ENCODE measurements around the gene TRPV2. TPM values are rescaled to one million over a fixed set of nuclear protein-coding genes. Genes with fewer than 3 reads are reported as not detected.

The TRPV2 gene
- total and polyA plus RNA-seq, 7 experiments from 2014 or later, result 66.8 to 141 (median 80.0) TPM

- intact Hi-C loops (cut with micrococcal nuclease), result no loop called here
- ATAC-seq (no peak), DNase-seq (peak in 1 of 9 donors; percentile 4)
- Mint-ChIP-seq H3K27ac (no peak overlapping the region), H3K4me1 (peaks cover 24 to 51% (median 37%) of the 10 kb centered on the region in 7 donors), H3K36me3 (peaks cover 0 to 42% (median 19%) of the 10 kb centered on the region in 5 donors), H3K4me3 (no peak overlapping the region), H3K27me3 (no peaks in the 10 kb centered on the region), H3K9me3 (no peaks in the 10 kb centered on the region)
- H3K4me1 ChIP-seq (ENCODE audit: control insufficient read depth in 2 of 2, insufficient read depth in 2 of 2, low read length in 2 of 2), result peaks cover 21 to 35% of the 10 kb centered on the region in 2 donors
- no peak overlapping the region for H3K27ac ChIP-seq (ENCODE audit: low read depth, low read length)
- peaks cover 0 to 86% (median 15%) of the 10 kb centered on the region in 3 experiments for H3K36me3 ChIP-seq (ENCODE audit: control insufficient read depth in 2 of 3, insufficient read depth in 3 of 3, low read length in 3 of 3)
- H3K4me3 ChIP-seq (ENCODE audit: low read length), result no peak overlapping the region
- ChIA-PET CTCF (interaction anchor here (0.6 kb wide), 1 partner anchor 321 kb away, joined by 3 read pairs; no protein-coding TSS in a partner anchor), POLR2A (no interaction called here)
- no peaks in the 10 kb centered on the region for H3K27me3 ChIP-seq (ENCODE audit: control insufficient read depth in 2 of 2, insufficient read depth in 2 of 2, low read length in 2 of 2)
- no peaks in the 10 kb centered on the region for H3K9me3 ChIP-seq (ENCODE audit: control insufficient read depth in 2 of 3, low read length in 3 of 3)
Measured at GRCh38 chr17:16444258-16444886, 29.0 kb downstream of the TRPV2 start.

GRCh38 chr17:16446338-16446983 lies 31.1 kb downstream of the TRPV2 start:
- peaks cover 0 to 74% (median 10%) of the 10 kb centered on the region in 3 experiments for H3K36me3 ChIP-seq (ENCODE audit: control insufficient read depth in 2 of 3, insufficient read depth in 3 of 3, low read length in 3 of 3)
- H3K9me3 ChIP-seq (ENCODE audit: control insufficient read depth in 2 of 3, low read length in 3 of 3), result no peaks in the 10 kb centered on the region
- H3K27me3 ChIP-seq (ENCODE audit: control insufficient read depth in 2 of 2, insufficient read depth in 2 of 2, low read length in 2 of 2), result no peaks in the 10 kb centered on the region
- H3K27ac ChIP-seq (ENCODE audit: low read depth, low read length), result no peak overlapping the region
- H3K4me3 ChIP-seq (ENCODE audit: low read length), result no peak overlapping the region
- no peak for ATAC-seq
- peak in 1 of 9 donors; percentile 7 for DNase-seq
- H3K9me3 Mint-ChIP-seq, result no peaks in the 10 kb centered on the region
- ChIA-PET CTCF (no interaction called here), POLR2A (no interaction called here)
- H3K27ac Mint-ChIP-seq, result peak overlapping the region in 2 of 9 donors; percentile 43 to 76
- no peak overlapping the region for H3K4me3 Mint-ChIP-seq
- peaks cover 15 to 31% (median 20%) of the 10 kb centered on the region in 7 donors for H3K4me1 Mint-ChIP-seq
- peaks cover 0 to 34% (median 19%) of the 10 kb centered on the region in 5 donors for H3K36me3 Mint-ChIP-seq
- H3K27me3 Mint-ChIP-seq, result no peaks in the 10 kb centered on the region
- intact Hi-C loops (cut with micrococcal nuclease), result no loop called here
- peaks cover under 1 to 17% of the 10 kb centered on the region in 2 donors for H3K4me1 ChIP-seq (ENCODE audit: control insufficient read depth in 2 of 2, insufficient read depth in 2 of 2, low read length in 2 of 2)

- H3K27ac ChIP-seq (ENCODE audit: low read depth, low read length), result no peak overlapping the region
- ATAC-seq (no peak), DNase-seq (peak in 1 of 9 donors; percentile 6)
- POLR2A ChIA-PET, result no interaction called here
- Mint-ChIP-seq H3K4me1 (peaks cover 5 to 19% (median 9%) of the 10 kb centered on the region in 7 donors), H3K27ac (peak overlapping the region in 3 of 9 donors; percentile 15 to 50 (median 43)), H3K27me3 (no peaks in the 10 kb centered on the region), H3K36me3 (peaks cover 0 to 21% (median 9%) of the 10 kb centered on the region in 5 donors), H3K4me3 (no peak overlapping the region), H3K9me3 (no peaks in the 10 kb centered on the region)
- no peak overlapping the region for H3K4me3 ChIP-seq (ENCODE audit: low read length)
- H3K27me3 ChIP-seq (ENCODE audit: control insufficient read depth in 2 of 2, insufficient read depth in 2 of 2, low read length in 2 of 2), result no peaks in the 10 kb centered on the region
- H3K9me3 ChIP-seq (ENCODE audit: control insufficient read depth in 2 of 3, low read length in 3 of 3), result no peaks in the 10 kb centered on the region
- intact Hi-C loops (cut with micrococcal nuclease), result no loop called here
- H3K4me1 ChIP-seq (ENCODE audit: control insufficient read depth in 2 of 2, insufficient read depth in 2 of 2, low read length in 2 of 2), result peaks cover 0 to 5% of the 10 kb centered on the region in 2 donors
- peaks cover 0 to 62% (median 0%) of the 10 kb centered on the region in 3 experiments for H3K36me3 ChIP-seq (ENCODE audit: control insufficient read depth in 2 of 3, insufficient read depth in 3 of 3, low read length in 3 of 3)
- CTCF ChIA-PET, result no interaction called here
Measured at GRCh38 chr17:16447676-16448075, 32.3 kb downstream of the TRPV2 start.

- ChIA-PET POLR2A (no interaction called here), CTCF (no interaction called here)
- Mint-ChIP-seq H3K4me3 (no peak overlapping the region), H3K4me1 (peaks cover 0 to 18% (median 9%) of the 10 kb centered on the region in 7 donors), H3K9me3 (peaks cover 0 to 3% (median 0%) of the 10 kb centered on the region in 11 donors), H3K27ac (peak overlapping the region in 2 of 9 donors; percentile 51), H3K27me3 (no peaks in the 10 kb centered on the region), H3K36me3 (peaks cover 0 to 16% (median 9%) of the 10 kb centered on the region in 5 donors)
- Histone ChIP-seq H3K36me3 (ENCODE audit: control insufficient read depth in 2 of 3, insufficient read depth in 3 of 3, low read length in 3 of 3) (peaks cover 0 to 53% (median 0%) of the 10 kb centered on the region in 3 experiments), H3K27me3 (ENCODE audit: control insufficient read depth in 2 of 2, insufficient read depth in 2 of 2, low read length in 2 of 2) (no peaks in the 10 kb centered on the region), H3K27ac (ENCODE audit: low read depth, low read length) (no peak overlapping the region), H3K4me1 (ENCODE audit: control insufficient read depth in 2 of 2, insufficient read depth in 2 of 2, low read length in 2 of 2) (no peaks in the 10 kb centered on the region), H3K9me3 (ENCODE audit: control insufficient read depth in 2 of 3, low read length in 3 of 3) (no peaks in the 10 kb centered on the region), H3K4me3 (ENCODE audit: low read length) (no peak overlapping the region)
- intact Hi-C loops (cut with micrococcal nuclease), result no loop called here
- ATAC-seq (no peak), DNase-seq (no peak)
Measured at GRCh38 chr17:16448490-16448889, 33.1 kb downstream of the TRPV2 start.

- ATAC-seq (no peak), DNase-seq (no peak)
- peaks cover 0 to 16% (median 10%) of the 10 kb centered on the region in 7 donors for H3K4me1 Mint-ChIP-seq
- no peaks in the 10 kb centered on the region for H3K4me1 ChIP-seq (ENCODE audit: control insufficient read depth in 2 of 2, insufficient read depth in 2 of 2, low read length in 2 of 2)
- ChIA-PET CTCF (interaction anchor here (1.1 kb wide), 1 partner anchor 86 kb away, joined by 3 read pairs; no protein-coding TSS in a partner anchor), POLR2A (no interaction called here)
- H3K4me3 ChIP-seq (ENCODE audit: low read length), result no peak overlapping the region
- no peaks in the 10 kb centered on the region for H3K27me3 ChIP-seq (ENCODE audit: control insufficient read depth in 2 of 2, insufficient read depth in 2 of 2, low read length in 2 of 2)
- H3K27ac ChIP-seq (ENCODE audit: low read depth, low read length), result no peak overlapping the region
- peaks cover 0 to 47% (median 0%) of the 10 kb centered on the region in 3 experiments for H3K36me3 ChIP-seq (ENCODE audit: control insufficient read depth in 2 of 3, insufficient read depth in 3 of 3, low read length in 3 of 3)
- H3K36me3 Mint-ChIP-seq, result peaks cover 0 to 14% (median 8%) of the 10 kb centered on the region in 5 donors
- H3K9me3 Mint-ChIP-seq, result peaks cover 0 to 3% (median 0%) of the 10 kb centered on the region in 11 donors
- no peak overlapping the region for H3K4me3 Mint-ChIP-seq
- no peak overlapping the region for H3K27ac Mint-ChIP-seq
- H3K9me3 ChIP-seq (ENCODE audit: control insufficient read depth in 2 of 3, low read length in 3 of 3), result no peaks in the 10 kb centered on the region
- intact Hi-C loops (cut with micrococcal nuclease), result no loop called here
- H3K27me3 Mint-ChIP-seq, result no peaks in the 10 kb centered on the region
Measured at GRCh38 chr17:16449121-16449570, 33.8 kb downstream of the TRPV2 start.

- no peaks in the 10 kb centered on the region for H3K4me1 ChIP-seq (ENCODE audit: control insufficient read depth in 2 of 2, insufficient read depth in 2 of 2, low read length in 2 of 2)
- no peak overlapping the region for H3K27ac ChIP-seq (ENCODE audit: low read depth, low read length)
- H3K4me3 Mint-ChIP-seq, result no peak overlapping the region
- DNase-seq (no peak), ATAC-seq (no peak)
- peaks cover 0 to 13% (median 10%) of the 10 kb centered on the region in 7 donors for H3K4me1 Mint-ChIP-seq
- H3K4me3 ChIP-seq (ENCODE audit: low read length), result no peak overlapping the region
- no peaks in the 10 kb centered on the region for H3K27me3 ChIP-seq (ENCODE audit: control insufficient read depth in 2 of 2, insufficient read depth in 2 of 2, low read length in 2 of 2)
- H3K36me3 ChIP-seq (ENCODE audit: control insufficient read depth in 2 of 3, insufficient read depth in 3 of 3, low read length in 3 of 3), result peaks cover 0 to 40% (median 0%) of the 10 kb centered on the region in 3 experiments
- ChIA-PET POLR2A (no interaction called here), CTCF (interaction anchor here (1.1 to 1.5 kb wide), 2 partner anchors 86 to 137 kb away, joined by 3 to 6 read pairs; no protein-coding TSS in a partner anchor)
- peak overlapping the region in 1 of 9 donors; percentile 71 for H3K27ac Mint-ChIP-seq
- peaks cover 0 to 11% (median 5%) of the 10 kb centered on the region in 5 donors for H3K36me3 Mint-ChIP-seq
- intact Hi-C loops (cut with micrococcal nuclease), result loop anchor here in 1 of 2 donors (5.0 kb wide), 2 partner anchors 63 to 87 kb away; no protein-coding TSS in a partner anchor
- no peaks in the 10 kb centered on the region for H3K9me3 ChIP-seq (ENCODE audit: control insufficient read depth in 2 of 3, low read length in 3 of 3)
- peaks cover 0 to 3% (median 0%) of the 10 kb centered on the region in 11 donors for H3K9me3 Mint-ChIP-seq
- H3K27me3 Mint-ChIP-seq, result no peaks in the 10 kb centered on the region
Measured at GRCh38 chr17:16450028-16450427, 34.7 kb downstream of the TRPV2 start.

Data from naive thymus-derived CD4-positive, alpha-beta T cell (primary cell).